Colonic mucosa (tissue), 4 donors: Measurements from ENCODE around the gene ATP8A1. TPM values are rescaled to one million over a fixed set of nuclear protein-coding genes. Genes with fewer than 3 reads are reported as not detected.
"Not testable (repeated sequence)": the region's sequence is repeated elsewhere in the genome, so short reads cannot be mapped to it uniquely, and the experiment has no call there.

Source experiments
- DNase-seq: peaks from one replicate; pipeline ENCODE4 v3.0.0-alpha.2; 2020
- H3K27ac ChIP-seq: fragments of 200-600 bp; one replicate; pipeline ENCODE4 v1.8.0; 2021
- H3K27me3 ChIP-seq: fragments of 200-600 bp; one replicate; pipeline ENCODE4 v1.8.0; 2021
- H3K36me3 ChIP-seq: fragments of 200-600 bp; one replicate; pipeline ENCODE4 v1.8.0; 2021
- H3K4me1 ChIP-seq: fragments of 200-600 bp; one replicate; pipeline ENCODE4 v1.8.0; 2021; ENCODE audit warnings: mild to moderate bottlenecking
- H3K4me3 ChIP-seq: fragments of 200-600 bp; one replicate; pipeline ENCODE4 v1.8.0; 2021
- H3K9ac ChIP-seq, 2 donors: one replicate each; pipeline ENCODE4 v1.7.0; 2013; ENCODE audit warnings: control low read depth in 2 of 2, low read depth in 2 of 2, low read length in 2 of 2
- H3K9me3 ChIP-seq: fragments of 200-600 bp; one replicate; pipeline ENCODE4 v1.8.0; 2021
- CTCF ChIP-seq: fragments of 200-600 bp; IDR thresholded peaks from one replicate; pipeline ENCODE4 v1.8.0; 2022; ENCODE audit warnings: antibody characterized with exemption, mild to moderate bottlenecking
- intact Hi-C: fragments of 100-400 bp; cut with DNase I; formaldehyde crosslinking; loops from one replicate; pipeline ENCODE4 v1.14.1; 2022
- total RNA-seq, 2 donors: library from RNA; stranded (reverse); fragmentation: NEBNext Ultra II Directional in 1 of 2; extraction: Animal tissue kit (Norgen Biotek cat#: 25700) in 1 of 2; gene quantifications; one replicate each; pipeline ENCODE4 v1.2.1, GENCODE V29; 2021
- donor health status: healthy.
- donor health status: DM: no; HTN: no; CAD: no.
- donor health status: DM: no; HTN: no; CAD: no.

The ATP8A1 gene
- total RNA-seq, 2 donors from 2014 or later, result 19.1 to 34.0 TPM

- Histone ChIP-seq H3K27me3 (no peaks in the 10 kb centered on the region), H3K27ac (no peak overlapping the region), H3K9ac (no peak overlapping the region), H3K4me1 (no peaks in the 10 kb centered on the region), H3K4me3 (no peak overlapping the region), H3K9me3 (no peaks in the 10 kb centered on the region), H3K36me3 (no peaks in the 10 kb centered on the region)
- intact Hi-C loops, result no loop called here
- DNase-seq, result no peak
- TF ChIP-seq CTCF, result no peak
Measured at GRCh38 chr4:42470023-42470422, 186.9 kb downstream of the ATP8A1 start.

- H3K27ac ChIP-seq, H3K4me3 ChIP-seq, H3K27me3 ChIP-seq, H3K36me3 ChIP-seq, H3K9me3 ChIP-seq, H3K9ac ChIP-seq, DNase-seq, intact Hi-C loops, H3K4me1 ChIP-seq: not testable (repeated sequence)
Measured at GRCh38 chr4:42467777-42468176, 189.1 kb downstream of the ATP8A1 start.

- H3K36me3 ChIP-seq, result no peaks in the 10 kb centered on the region
- H3K9ac ChIP-seq, result no peak overlapping the region
- no peaks in the 10 kb centered on the region for H3K27me3 ChIP-seq
- H3K4me3 ChIP-seq, result no peak overlapping the region
- no peak for DNase-seq
- no peak for TF ChIP-seq CTCF
- no peaks in the 10 kb centered on the region for H3K4me1 ChIP-seq
- intact Hi-C loops, result no loop called here
- H3K9me3 ChIP-seq, result no peaks in the 10 kb centered on the region
- no peak overlapping the region for H3K27ac ChIP-seq
Measured at GRCh38 chr4:42466273-42466844, 190.5 kb downstream of the ATP8A1 start.

GRCh38 chr4:42464550-42465094, 192.3 kb downstream of the ATP8A1 start:
- Histone ChIP-seq H3K4me3 (no peak overlapping the region), H3K36me3 (no peaks in the 10 kb centered on the region), H3K4me1 (no peaks in the 10 kb centered on the region), H3K27me3 (no peaks in the 10 kb centered on the region), H3K9ac (no peak overlapping the region), H3K9me3 (no peaks in the 10 kb centered on the region), H3K27ac (no peak overlapping the region)
- TF ChIP-seq CTCF, result no peak
- intact Hi-C loops, result no loop called here
- DNase-seq, result no peak

- not testable (repeated sequence) for H3K27ac ChIP-seq, H3K9me3 ChIP-seq, DNase-seq
Measured at GRCh38 chr4:42461216-42461615, 195.7 kb downstream of the ATP8A1 start.

GRCh38 chr4:42460043-42460442, 196.9 kb downstream of the ATP8A1 start:
- TF ChIP-seq CTCF, result no peak
- DNase-seq, result no peak
- intact Hi-C loops, result no loop called here

More at GRCh38 chr4:42461216-42461615, 195.7 kb downstream of the ATP8A1 start:
- H3K27me3 ChIP-seq, intact Hi-C loops, H3K4me3 ChIP-seq, H3K36me3 ChIP-seq, H3K4me1 ChIP-seq, H3K9ac ChIP-seq: not testable (repeated sequence)

More at GRCh38 chr4:42460043-42460442, 196.9 kb downstream of the ATP8A1 start:
- H3K27ac ChIP-seq, result no peak overlapping the region
- no peak overlapping the region for H3K4me3 ChIP-seq
- no peaks in the 10 kb centered on the region for H3K9me3 ChIP-seq
- no peak overlapping the region for H3K9ac ChIP-seq
- no peaks in the 10 kb centered on the region for H3K27me3 ChIP-seq
- H3K4me1 ChIP-seq, result no peaks in the 10 kb centered on the region
- no peaks in the 10 kb centered on the region for H3K36me3 ChIP-seq
